Skin of body (tissue), 2 donors: ENCODE data around the gene OR8D2. TPM values are rescaled to one million over a fixed set of nuclear protein-coding genes. Genes with fewer than 3 reads are reported as not detected.

Experiments used
- DNase-seq: peaks from one replicate; lab custom pipeline; 2025; lab: John Stamatoyannopoulos, UW
- total RNA-seq: library from RNA; depleted of rRNA; stranded (reverse); fragments of >200 nt; gene quantifications from one replicate; pipeline ENCODE4 v1.2.3, GENCODE V29; 2014

OR8D2 gene
- total RNA-seq = not detected

GRCh38 chr11:124320097-124320496 lies at the start of gene OR8D2:
Gene OR8D2 (minus strand): TSS chr11:124320197. CDS start chr11:124320197, 0 bp downstream.
- no peak for DNase-seq

GRCh38 chr11:124359566-124359965 lies 39.6 kb upstream of the OR8D2 start:
- DNase-seq = no peak

GRCh38 chr11:124346311-124346955 lies 26.4 kb upstream of the OR8D2 start:
- DNase-seq = no peak

GRCh38 chr11:124344346-124344745 lies 24.3 kb upstream of the OR8D2 start:
- DNase-seq = no peak

GRCh38 chr11:124340142-124340447 lies 20.1 kb upstream of the OR8D2 start:
- DNase-seq = no peak

- DNase-seq = no peak
Observed at GRCh38 chr11:124339396-124340141, 19.6 kb upstream of the OR8D2 start.

- DNase-seq = no peak
Observed at GRCh38 chr11:124331873-124332272, 11.9 kb upstream of the OR8D2 start.

- DNase-seq = no peak
Observed at GRCh38 chr11:124329787-124330478, 9.9 kb upstream of the OR8D2 start.

- DNase-seq = no peak
Observed at GRCh38 chr11:124327775-124328174, 7.8 kb upstream of the OR8D2 start.

GRCh38 chr11:124322356-124322755 lies 2.4 kb upstream of the OR8D2 start:
- no peak for DNase-seq

- no peak for DNase-seq
Observed at GRCh38 chr11:124315052-124315451, 4.9 kb downstream of the OR8D2 start.

- DNase-seq = no peak
Observed at GRCh38 chr11:124313849-124314248, 6.1 kb downstream of the OR8D2 start, which contains the start of gene OR8D1. Gene OR8D1 (minus strand): TSS chr11:124313949. CDS start chr11:124310766, 3,183 bp downstream.

GRCh38 chr11:124313131-124313530 lies 6.9 kb downstream of the OR8D2 start:
- DNase-seq = no peak

GRCh38 chr11:124311670-124312069 lies 8.3 kb downstream of the OR8D2 start:
- DNase-seq = no peak

- DNase-seq = no peak
Observed at GRCh38 chr11:124311269-124311668, 8.7 kb downstream of the OR8D2 start.

- DNase-seq = no peak
Observed at GRCh38 chr11:124310721-124311120, 9.3 kb downstream of the OR8D2 start.

GRCh38 chr11:124307093-124307492 lies 12.9 kb downstream of the OR8D2 start:
- no peak for DNase-seq

- no peak for DNase-seq
Observed at GRCh38 chr11:124302347-124303125, 17.5 kb downstream of the OR8D2 start.

GRCh38 chr11:124301548-124301947 lies 18.4 kb downstream of the OR8D2 start:
- DNase-seq = no peak

GRCh38 chr11:124297921-124298320 lies 22.1 kb downstream of the OR8D2 start:
- DNase-seq = no peak

GRCh38 chr11:124296016-124296415 lies 24.0 kb downstream of the OR8D2 start:
- no peak for DNase-seq

GRCh38 chr11:124294687-124295086 lies 25.3 kb downstream of the OR8D2 start:
- DNase-seq = no peak
